AG04450 (cell line): Measurements from ENCODE around the gene RNF121. TPM values are rescaled to one million over a fixed set of nuclear protein-coding genes. Genes with fewer than 3 reads are reported as not detected.

ENCODE experiments used
- CTCF ChIA-PET: fragments of 300-600, 350-600 bp; formaldehyde crosslinking; extraction: SDS; loops from one replicate; lab custom pipeline; 2022; ENCODE audit warnings: antibody characterized with exemption, inconsistent platforms; lab: Charles Lee
- POLR2A ChIA-PET: fragments of 350-600 bp; formaldehyde crosslinking; extraction: SDS; loops from one replicate; lab custom pipeline; 2021; ENCODE audit warnings: antibody characterized with exemption, inconsistent platforms; lab: Yijun Ruan, JAX
- DNase-seq: peaks from one replicate; pipeline ENCODE4 v3.0.0-alpha.2; 2011; ENCODE audit warnings: low read depth, low spot score
- H3K27ac ChIP-seq: one replicate; pipeline ENCODE4 v1.5.1; 2012; ENCODE audit warnings: low read depth, low read length, control low read depth
- H3K27me3 ChIP-seq: one replicate; pipeline ENCODE4 v1.6.0; 2012; ENCODE audit warnings: low read length; ENCODE audit not compliant: control insufficient read depth, insufficient read depth
- H3K4me3 ChIP-seq: 2 replicates; pipeline ENCODE4 v1.5.1; 2011; ENCODE audit warnings: mild to moderate bottlenecking, low read depth, low read length, control low read depth
- H3K9me3 ChIP-seq: 2 replicates; pipeline ENCODE4 v1.5.1; 2012; ENCODE audit warnings: low read length; ENCODE audit not compliant: control insufficient read depth, insufficient read depth
- CTCF ChIP-seq: IDR thresholded peaks from 2 replicates; pipeline ENCODE4 v1.5.1; 2011; ENCODE audit warnings: low read depth, low read length, control low read depth, inconsistent platforms
- polyA plus RNA-seq: library from polyadenylated mRNA; depleted of rRNA; stranded (reverse); fragments of >200 nt; gene quantifications from 2 replicates; pipeline ENCODE4 v1.2.3, GENCODE V29; 2011; rRNA removed

The RNF121 gene
- polyA plus RNA-seq, 1 experiment = 47.8 TPM

- CTCF ChIA-PET = interaction anchor here (0.9 kb wide), 1 partner anchor 20 kb away, joined by 4 read pairs; no protein-coding TSS in a partner anchor
- Histone ChIP-seq H3K9me3 (no peaks in the 10 kb centered on the region), H3K27me3 (no peaks in the 10 kb centered on the region), H3K4me3 (no peak overlapping the region), H3K27ac (no peak overlapping the region)
- POLR2A ChIA-PET = no interaction called here
- TF ChIP-seq CTCF = no peak
- DNase-seq = no peak
Measured at GRCh38 chr11:72045849-72046248, 117.0 kb downstream of the RNF121 start.

Other genes starting within 250 kb of the RNF121 start
- not detected in 2 replicates for gene DEFB108B, start 95.8 kb upstream of the RNF121 start, polyA plus RNA-seq
- not detected in 2 replicates for gene DEFB131B, start 50.6 kb upstream of the RNF121 start, polyA plus RNA-seq
- 3.1 TPM in 2 replicates for gene XNDC1N, start 452 bp upstream of the RNF121 start, polyA plus RNA-seq
- gene IL18BP, start 69.9 kb downstream of the RNF121 start, polyA plus RNA-seq = 2.2 and 2.5 TPM in 2 replicates
- gene NUMA1, start 151.5 kb downstream of the RNF121 start, polyA plus RNA-seq = 79.5 and 90.7 TPM in 2 replicates
- gene LRRC51, start 151.8 kb downstream of the RNF121 start, polyA plus RNA-seq = 7.8 and 8.6 TPM in 2 replicates
- 89.1 and 120 TPM in 2 replicates for gene LAMTOR1, start 174.3 kb downstream of the RNF121 start, polyA plus RNA-seq
- not detected in 2 replicates for gene TOMT, start 176.9 kb downstream of the RNF121 start, polyA plus RNA-seq
- gene ANAPC15, start 183.6 kb downstream of the RNF121 start, polyA plus RNA-seq = 45.7 and 54.5 TPM in 2 replicates
- 0.24 and 0.25 TPM in 2 replicates for gene FOLR3, start 206.7 kb downstream of the RNF121 start, polyA plus RNA-seq